ENCODE results near the gene GDPD4.

Gene GDPD4

DNA sequence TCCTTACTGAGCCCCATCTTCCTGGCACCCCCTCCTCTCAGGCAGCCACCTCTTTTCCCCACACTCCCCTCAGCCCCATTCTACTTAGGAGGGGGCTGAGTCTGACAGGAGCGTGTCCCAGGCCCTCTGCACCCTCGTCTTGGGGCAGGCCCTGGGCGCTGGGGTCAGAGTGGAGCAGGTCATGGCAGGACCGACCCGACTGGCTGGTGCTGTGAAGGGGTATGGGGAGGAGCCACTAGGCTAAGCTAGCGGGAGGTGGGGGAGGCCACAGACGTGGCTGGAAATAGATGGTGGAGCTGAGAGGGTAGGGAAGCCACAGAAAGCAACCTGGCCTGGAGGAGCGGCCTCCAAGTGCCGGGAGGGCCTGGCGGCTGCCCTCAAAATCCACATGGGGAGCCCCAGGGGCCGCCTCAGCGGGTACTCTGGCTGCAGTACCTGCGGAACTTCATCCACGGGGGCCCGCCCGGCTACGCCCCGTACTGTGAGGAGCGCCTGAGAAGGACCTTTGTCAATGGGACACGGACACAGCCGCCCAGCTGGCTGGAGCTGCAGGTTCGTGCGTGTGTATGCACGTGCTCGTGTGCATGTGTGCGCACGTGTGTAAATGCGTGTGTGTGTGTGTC is 111.8 kb downstream of the GDPD4 start:
- no peak for DNase-seq (ENCODE audit: low read depth)

DNA sequence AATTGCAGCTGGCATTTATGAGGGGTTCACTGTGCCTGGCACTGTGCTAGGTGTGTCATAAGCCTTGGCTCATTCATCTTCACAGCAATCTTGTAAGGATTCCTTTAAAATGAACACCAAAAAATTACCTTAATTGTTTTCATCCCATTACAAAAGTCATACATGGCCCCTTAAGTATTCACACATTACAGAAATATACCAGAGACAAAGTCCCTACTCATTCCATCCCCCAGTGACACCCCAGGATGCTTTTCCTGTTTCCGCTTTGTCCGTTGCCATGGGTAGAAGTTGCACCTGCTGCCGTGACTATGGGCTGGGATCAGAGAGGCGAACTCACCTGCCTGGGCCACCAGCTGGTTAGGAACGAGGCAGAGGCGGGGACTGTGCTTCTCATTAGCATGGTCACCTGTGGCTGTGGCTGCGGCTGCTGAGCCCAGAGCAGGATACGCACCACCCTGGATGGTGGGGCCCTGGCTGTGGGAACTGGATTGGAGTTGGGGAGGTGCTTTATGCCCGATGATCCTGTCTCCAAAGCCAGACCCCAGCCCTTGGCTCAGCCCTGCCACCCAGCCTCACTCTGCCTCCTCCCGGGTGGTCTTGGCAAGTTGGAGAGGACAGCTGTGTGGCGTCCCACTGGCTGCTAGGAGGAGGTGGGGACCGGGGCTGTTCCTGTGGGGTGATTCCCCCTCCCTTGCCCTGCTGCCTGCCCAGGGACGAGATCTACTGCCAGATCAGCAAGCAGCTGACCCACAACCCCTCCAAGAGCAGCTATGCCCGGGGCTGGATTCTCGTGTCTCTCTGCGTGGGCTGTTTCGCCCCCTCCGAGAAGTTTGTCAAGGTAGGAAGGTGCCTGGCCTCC is 112.6 kb downstream of the GDPD4 start:
- DNase-seq (ENCODE audit: low read depth): no peak

DNA sequence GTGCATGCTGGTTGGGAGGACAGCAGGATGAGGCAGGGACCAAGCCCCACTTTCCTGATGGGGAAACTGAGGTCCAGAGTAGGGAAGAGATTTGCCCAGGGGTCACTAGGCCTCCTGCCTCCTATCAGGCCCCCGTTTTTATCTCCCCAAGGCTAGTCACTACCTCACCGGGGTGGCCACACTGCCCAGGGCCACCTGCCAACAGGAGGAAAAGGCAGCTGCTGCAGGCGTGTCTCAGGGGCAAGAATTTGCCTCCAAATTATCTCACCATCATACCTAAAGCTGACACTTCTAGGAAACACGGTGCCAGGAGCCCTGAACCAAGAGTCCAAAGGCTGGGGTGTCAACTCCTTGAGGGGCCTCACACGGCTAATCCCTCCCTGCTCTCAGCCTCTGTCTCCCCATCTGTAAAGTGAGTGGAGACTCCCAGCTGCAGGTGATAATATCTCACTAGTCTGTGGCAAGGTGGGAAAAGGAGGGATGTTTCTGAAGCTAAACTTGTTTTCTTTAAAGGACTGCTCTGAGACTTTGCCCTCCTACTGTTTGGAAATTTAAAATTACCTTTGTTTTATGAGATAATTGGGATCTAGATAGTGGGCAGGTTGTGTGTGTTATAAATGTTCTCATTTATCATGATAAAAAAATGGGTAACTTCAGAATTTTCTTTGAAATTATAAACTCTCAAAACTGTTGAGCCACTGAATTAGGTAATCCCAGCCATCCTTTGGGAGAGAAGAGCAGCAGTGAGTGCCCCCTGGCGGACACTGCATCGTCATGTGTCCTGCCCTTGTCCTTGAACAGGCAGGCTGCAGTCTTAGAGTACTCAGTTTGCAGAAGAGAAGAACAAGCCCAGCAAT is 113.5 kb downstream of the GDPD4 start:
- DNase-seq (ENCODE audit: low read depth): peak; percentile 72

GRCh38 chr11:77187111-77187750 is 114.3 kb downstream of the GDPD4 start:
- no peak for DNase-seq (ENCODE audit: low read depth)

GRCh38 chr11:77186302-77186701 is 115.2 kb downstream of the GDPD4 start:
- no peak for DNase-seq (ENCODE audit: low read depth)

GRCh38 chr11:77184136-77184860 is 117.2 kb downstream of the GDPD4 start:
- no peak for DNase-seq (ENCODE audit: low read depth)

DNA sequence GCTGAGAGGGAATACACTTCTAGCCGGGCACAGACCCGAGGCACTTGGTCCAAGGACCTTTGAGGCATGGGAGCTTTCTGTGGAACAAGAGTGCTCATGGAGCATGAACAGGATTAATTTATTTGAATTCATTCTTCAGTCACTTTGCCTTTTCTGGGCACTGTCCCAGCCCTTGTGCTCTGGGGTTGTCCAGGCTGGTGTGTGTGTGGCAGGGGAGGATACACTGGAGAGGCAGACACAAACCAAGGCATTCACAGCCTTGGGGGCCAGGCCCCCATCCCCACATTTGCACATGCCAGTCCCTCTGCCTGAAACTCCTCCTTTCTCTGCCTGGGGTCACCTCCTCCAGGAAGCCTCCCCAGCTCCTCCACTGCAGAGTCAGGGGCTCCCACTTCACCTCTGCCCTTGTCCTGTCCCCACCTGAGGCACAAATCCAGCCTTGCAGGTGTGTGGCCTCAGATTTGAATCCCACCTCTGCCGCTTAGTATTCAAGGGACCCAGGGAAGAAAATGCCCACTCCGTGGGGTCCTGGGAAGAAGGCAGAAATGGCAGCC is 118.0 kb downstream of the GDPD4 start:
- no peak for DNase-seq (ENCODE audit: low read depth)

- DNase-seq (ENCODE audit: low read depth): no peak
Observed at GRCh38 chr11:77182542-77183430, 118.7 kb downstream of the GDPD4 start.

DNA sequence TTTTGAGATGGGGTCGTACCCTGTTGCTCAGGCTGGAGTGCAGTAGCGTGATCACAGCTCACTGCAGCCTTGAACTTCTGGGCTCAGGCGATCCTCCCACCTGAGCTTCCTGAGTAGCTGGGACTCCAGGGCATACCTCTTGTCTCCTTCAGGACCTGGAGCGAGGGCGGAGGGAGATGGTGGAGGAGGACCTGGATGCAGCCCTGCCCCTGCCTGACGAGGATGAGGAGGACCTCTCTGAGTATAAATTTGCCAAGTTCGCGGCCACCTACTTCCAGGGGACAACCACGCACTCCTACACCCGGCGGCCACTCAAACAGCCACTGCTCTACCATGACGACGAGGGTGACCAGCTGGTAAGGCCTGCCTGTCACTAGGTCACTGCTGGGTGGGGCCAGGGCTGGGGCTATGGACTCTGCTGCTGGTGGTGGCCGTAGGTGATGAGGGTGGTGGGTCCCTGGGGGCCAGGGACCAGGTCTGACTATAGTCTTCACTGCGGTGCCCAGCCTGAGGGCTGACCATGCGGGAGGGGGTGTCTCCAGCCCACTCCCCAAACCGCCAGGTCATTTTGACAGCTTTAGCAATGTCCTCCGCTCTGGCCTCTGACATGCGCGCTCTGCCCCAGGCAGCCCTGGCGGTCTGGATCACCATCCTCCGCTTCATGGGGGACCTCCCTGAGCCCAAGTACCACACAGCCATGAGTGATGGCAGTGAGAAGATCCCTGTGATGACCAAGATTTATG is 119.5 kb downstream of the GDPD4 start:
- no peak for DNase-seq (ENCODE audit: low read depth)

- DNase-seq (ENCODE audit: low read depth): no peak
Observed at GRCh38 chr11:77181226-77181625, 120.3 kb downstream of the GDPD4 start.

DNA sequence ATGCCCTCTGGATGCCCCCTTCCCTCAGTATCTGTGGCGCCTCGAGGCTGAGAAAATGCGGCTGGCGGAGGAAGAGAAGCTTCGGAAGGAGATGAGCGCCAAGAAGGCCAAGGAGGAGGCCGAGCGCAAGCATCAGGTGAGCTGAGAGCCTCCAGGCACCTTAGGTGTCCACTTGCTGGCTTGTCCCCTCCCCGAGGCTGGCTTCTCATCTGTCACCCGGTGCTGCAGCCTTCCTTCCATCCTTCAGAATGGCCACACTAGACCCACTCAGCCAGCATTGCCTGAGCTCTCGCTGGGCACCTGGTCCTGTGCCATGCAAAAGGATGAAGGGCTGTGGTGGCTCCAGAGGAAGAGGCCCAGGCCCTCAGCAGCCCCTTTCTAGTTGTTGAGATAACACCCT is 121.1 kb downstream of the GDPD4 start:
- no peak for DNase-seq (ENCODE audit: low read depth)

DNA sequence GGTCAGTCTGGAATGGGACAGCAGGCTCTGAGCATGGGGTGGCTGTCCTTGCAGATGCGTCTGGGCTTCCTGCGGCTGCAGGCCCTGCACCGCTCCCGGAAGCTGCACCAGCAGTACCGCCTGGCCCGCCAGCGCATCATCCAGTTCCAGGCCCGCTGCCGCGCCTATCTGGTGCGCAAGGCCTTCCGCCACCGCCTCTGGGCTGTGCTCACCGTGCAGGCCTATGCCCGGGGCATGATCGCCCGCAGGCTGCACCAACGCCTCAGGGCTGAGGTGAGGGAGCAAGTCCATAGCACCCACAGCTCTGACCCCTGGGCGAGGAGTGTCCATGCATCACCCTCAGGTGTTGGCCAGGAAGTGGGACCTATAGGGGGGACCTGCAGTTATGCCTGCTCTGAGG is 121.8 kb downstream of the GDPD4 start:
- DNase-seq (ENCODE audit: low read depth): no peak

DNA sequence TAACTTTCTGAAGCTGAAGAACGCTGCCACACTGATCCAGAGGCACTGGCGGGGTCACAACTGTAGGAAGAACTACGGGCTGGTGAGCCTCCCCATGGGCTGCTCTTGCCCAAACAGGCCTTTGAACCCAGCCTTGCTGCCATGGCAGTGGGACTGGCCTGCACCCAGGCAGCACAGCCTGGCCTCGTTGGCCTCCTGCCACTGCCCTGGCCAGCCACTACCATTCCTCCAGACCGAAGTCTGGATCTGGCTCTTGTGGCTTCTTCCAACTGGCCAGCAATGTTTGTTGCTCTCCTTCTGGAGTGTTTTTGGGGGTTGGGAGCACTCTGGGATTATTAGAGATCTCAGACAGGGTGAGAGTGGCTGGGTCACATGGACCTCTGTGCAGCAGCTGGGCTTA is 122.4 kb downstream of the GDPD4 start:
- no peak for DNase-seq (ENCODE audit: low read depth)

GRCh38 chr11:77178150-77178549 is 123.3 kb downstream of the GDPD4 start:
- DNase-seq (ENCODE audit: low read depth): no peak

DNA sequence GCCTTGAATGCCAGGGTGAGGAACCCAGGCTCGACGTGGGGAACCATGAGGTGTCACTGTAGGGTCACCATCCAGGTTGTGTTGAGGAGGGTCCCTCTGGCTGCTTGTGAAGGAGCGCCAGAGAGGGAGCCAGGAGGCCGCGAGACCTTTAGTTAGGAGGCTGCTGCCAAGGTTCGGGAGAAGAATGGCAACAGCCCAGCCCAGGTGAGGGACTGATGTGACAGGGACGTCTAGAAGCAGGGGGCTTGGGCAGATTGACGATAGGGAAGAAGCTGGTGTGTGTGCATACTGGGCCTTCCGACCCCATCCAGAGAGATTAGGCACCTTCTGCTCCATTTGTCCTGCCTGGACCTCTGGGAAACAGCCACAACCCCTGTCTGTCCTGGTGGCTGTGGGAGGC is 124.5 kb downstream of the GDPD4 start:
- DNase-seq (ENCODE audit: low read depth): no peak

- no peak for DNase-seq (ENCODE audit: low read depth)
Observed at GRCh38 chr11:77175869-77176539, 125.5 kb downstream of the GDPD4 start.

DNA sequence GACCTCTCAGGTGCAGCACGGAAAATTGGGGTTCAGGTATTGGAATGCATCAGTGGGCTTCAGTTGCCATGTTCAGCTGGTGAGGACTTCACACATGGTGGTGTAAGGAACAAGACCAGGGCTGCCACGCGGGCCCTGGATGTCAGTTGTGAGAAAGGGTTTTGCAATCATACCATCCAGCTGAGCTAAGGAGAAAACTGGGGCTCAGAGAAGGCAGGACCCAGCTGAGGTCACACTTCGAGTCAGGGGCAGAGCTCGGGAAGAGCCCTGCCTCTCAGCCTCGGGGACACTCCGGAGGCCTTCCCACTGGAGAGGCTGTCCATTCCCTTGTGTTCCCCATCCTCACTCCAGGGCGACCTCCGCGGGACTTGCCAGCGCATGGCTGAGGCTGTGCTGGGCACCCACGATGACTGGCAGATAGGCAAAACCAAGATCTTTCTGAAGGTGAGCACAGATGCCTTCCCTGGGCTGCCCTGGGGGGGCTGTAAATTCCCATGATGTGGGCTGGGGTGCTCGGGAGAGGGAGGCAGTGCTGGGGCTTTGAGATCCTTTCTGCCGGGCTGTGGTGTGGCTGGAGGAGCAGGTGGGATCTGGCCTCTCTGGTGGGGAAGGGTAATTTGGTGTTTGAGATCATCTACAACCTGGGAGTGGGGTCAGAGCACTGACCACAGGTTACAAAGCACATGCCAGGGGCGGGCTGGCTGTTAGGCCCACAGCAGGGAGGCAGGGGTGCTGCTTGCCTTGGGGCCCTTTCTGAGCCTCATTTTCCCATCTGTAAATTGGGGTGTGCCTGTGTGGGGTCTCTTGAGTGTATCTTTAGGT is 126.3 kb downstream of the GDPD4 start:
- no peak for DNase-seq (ENCODE audit: low read depth)

DNA sequence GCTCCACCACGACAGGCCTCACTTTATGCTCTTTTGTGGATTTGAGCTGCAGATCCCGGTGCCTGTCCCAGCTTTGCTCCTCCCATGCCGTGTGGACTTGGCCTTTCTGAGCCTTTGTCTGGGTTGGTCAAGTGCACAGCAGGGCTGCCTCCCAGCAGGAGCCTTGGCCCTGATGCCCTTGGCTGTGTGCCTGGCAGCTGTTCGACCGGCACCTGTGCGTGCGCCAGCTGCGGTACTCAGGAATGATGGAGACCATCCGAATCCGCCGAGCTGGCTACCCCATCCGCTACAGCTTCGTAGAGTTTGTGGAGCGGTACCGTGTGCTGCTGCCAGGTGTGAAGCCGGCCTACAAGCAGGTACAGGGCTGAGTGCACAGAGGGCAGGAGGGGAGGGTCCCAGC is 126.9 kb downstream of the GDPD4 start:
- no peak for DNase-seq (ENCODE audit: low read depth)

All from iris pigment epithelial cell (primary cell).